ENCODE data around the gene OPTN. TPM values are rescaled to one million over a fixed set of nuclear protein-coding genes. Genes with fewer than 3 reads are reported as not detected.

Gene OPTN
- total and polyA plus RNA-seq, 7 donors = 113 to 561 (median 390) TPM

- H3K27me3 ChIP-seq (ENCODE audit: insufficient read depth in 3 of 3, low read length in 2 of 3) = no peaks in the 10 kb centered on the region
- H3K36me3 ChIP-seq (ENCODE audit: insufficient read depth in 1 of 2, low read depth in 1 of 2) = no peaks in the 10 kb centered on the region
- H3K9me3 ChIP-seq = no peaks in the 10 kb centered on the region
- no peak overlapping the region for H3K27ac ChIP-seq
- peaks cover 7% of the 10 kb centered on the region for H3K4me1 ChIP-seq
- DNase-seq (no peak), ATAC-seq (no peak)
- intact Hi-C loops (cut with DNase I) = no loop called here
- TF ChIP-seq CTCF (IDR thresholded peaks at IDR 0.05) = no peak
- no peak overlapping the region for H3K4me3 ChIP-seq
Observed at GRCh38 chr10:13165177-13165576, 65.2 kb downstream of the OPTN start.

DNA sequence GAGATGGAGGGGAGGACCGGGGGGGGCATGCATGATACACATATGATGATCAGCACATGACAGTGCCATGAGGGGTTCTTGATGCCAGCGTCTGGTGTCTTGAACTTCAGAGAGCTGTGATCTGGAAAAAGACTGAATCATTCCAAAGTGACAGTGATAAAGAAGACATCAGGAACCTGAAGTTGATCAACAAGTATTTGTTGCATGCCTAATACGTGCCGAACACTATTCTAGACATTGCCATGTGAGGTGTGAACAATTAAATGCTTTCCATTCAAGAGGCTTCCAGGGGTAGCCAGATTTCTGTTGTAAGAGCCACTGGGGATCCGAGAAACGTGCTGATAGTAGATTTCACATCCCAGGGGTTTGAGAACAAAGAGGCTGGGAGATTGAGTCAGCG lies 67.6 kb downstream of the OPTN start:
- intact Hi-C loops (cut with DNase I) = no loop called here
- TF ChIP-seq CTCF (IDR thresholded peaks at IDR 0.05) = no peak

DNA sequence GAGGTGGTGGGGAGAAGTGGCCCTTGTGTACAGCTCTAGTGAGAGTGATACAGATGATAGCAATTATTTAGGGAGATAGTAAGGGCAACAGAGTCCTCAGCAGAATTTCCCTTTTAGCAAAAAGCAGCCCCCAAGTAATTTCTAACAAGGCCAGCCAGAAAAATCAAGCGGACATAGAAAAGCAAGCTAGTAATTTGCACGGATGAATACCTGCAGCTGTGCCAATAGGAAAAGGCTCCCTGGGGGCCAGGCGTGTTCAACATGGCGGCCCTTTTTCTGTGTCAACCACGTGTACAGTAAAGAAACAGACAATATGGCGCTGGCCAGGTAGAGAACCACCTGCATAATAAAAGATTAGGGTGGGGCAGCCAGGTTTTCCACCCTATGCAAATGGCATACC lies 68.8 kb downstream of the OPTN start:
- 81 to 87% (median 81%) methylated on average over 6 of the region's 6 CpGs for WGBS, 3 donors
- ATAC-seq (no peak), DNase-seq (no peak)
- Histone ChIP-seq H3K9me3 (no peaks in the 10 kb centered on the region), H3K4me3 (no peak overlapping the region), H3K36me3 (ENCODE audit: insufficient read depth in 1 of 2, low read depth in 1 of 2) (no peaks in the 10 kb centered on the region), H3K27ac (no peak overlapping the region), H3K27me3 (ENCODE audit: insufficient read depth in 3 of 3, low read length in 2 of 3) (no peaks in the 10 kb centered on the region), H3K4me1 (no peaks in the 10 kb centered on the region)
- TF ChIP-seq CTCF (IDR thresholded peaks at IDR 0.05) = no peak
- intact Hi-C loops (cut with DNase I) = no loop called here

More for the DNA sequence above, 67.6 kb downstream of the OPTN start:
- DNase-seq = no peak
- no peaks in the 10 kb centered on the region for H3K36me3 ChIP-seq (ENCODE audit: insufficient read depth in 1 of 2, low read depth in 1 of 2)
- 81 to 98% (median 87%) methylated on average over 7 of the region's 7 CpGs for WGBS, 3 donors
- no peaks in the 10 kb centered on the region for H3K4me1 ChIP-seq
- H3K9me3 ChIP-seq = no peaks in the 10 kb centered on the region
- no peak overlapping the region for H3K27ac ChIP-seq
- no peak overlapping the region for H3K4me3 ChIP-seq
- no peak for ATAC-seq
- no peaks in the 10 kb centered on the region for H3K27me3 ChIP-seq (ENCODE audit: insufficient read depth in 3 of 3, low read length in 2 of 3)

GRCh38 chr10:13173616-13174015 lies 73.7 kb downstream of the OPTN start:
- Histone ChIP-seq H3K9me3 (no peaks in the 10 kb centered on the region), H3K36me3 (ENCODE audit: insufficient read depth in 1 of 2, low read depth in 1 of 2) (no peaks in the 10 kb centered on the region), H3K4me3 (no peak overlapping the region), H3K27ac (no peak overlapping the region), H3K4me1 (no peaks in the 10 kb centered on the region), H3K27me3 (ENCODE audit: insufficient read depth in 3 of 3, low read length in 2 of 3) (no peaks in the 10 kb centered on the region)
- WGBS, 3 donors = 93 to 100% (median 97%) methylated on average over 2 of the region's 2 CpGs
- DNase-seq (no peak), ATAC-seq (no peak)
- intact Hi-C loops (cut with DNase I) = no loop called here
- no peak for TF ChIP-seq CTCF (IDR thresholded peaks at IDR 0.05)

DNA sequence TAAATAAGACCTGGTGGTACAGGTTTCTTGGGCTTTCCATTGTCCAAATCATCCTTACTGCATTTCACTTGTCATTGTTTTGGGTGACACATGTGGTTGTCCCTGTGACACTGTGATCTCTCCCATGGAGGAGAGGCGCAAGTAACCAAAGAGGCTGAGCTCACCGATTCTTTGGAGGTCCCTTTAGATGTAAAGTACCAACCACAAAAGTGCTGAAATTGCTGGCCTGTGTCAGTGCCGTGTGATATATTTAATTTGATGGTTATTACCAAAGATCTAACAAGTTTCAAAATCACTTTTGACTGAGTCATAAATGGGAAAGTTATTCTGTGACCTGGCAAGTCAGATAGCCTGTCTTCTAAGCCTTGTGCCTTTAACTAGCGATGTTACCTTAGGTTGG lies 80.8 kb downstream of the OPTN start:
- no peaks in the 10 kb centered on the region for H3K27me3 ChIP-seq (ENCODE audit: insufficient read depth in 3 of 3, low read length in 2 of 3)
- no peak overlapping the region for H3K27ac ChIP-seq
- no peaks in the 10 kb centered on the region for H3K36me3 ChIP-seq (ENCODE audit: insufficient read depth in 1 of 2, low read depth in 1 of 2)
- H3K4me3 ChIP-seq = no peak overlapping the region
- no peaks in the 10 kb centered on the region for H3K9me3 ChIP-seq
- no peak for TF ChIP-seq CTCF (IDR thresholded peaks at IDR 0.05)
- ATAC-seq (no peak), DNase-seq (no peak)
- H3K4me1 ChIP-seq = peaks cover 13% of the 10 kb centered on the region
- intact Hi-C loops (cut with DNase I) = no loop called here
- WGBS, 3 donors = 91 to 98% (median 96%) methylated on average over 4 of the region's 4 CpGs

All from psoas muscle (tissue), 8 donors.